Neural cell (in vitro differentiated cells): ENCODE data around the gene PACS2.

Experiments
- CTCF ChIP-seq: fragments of 450-650 bp; IDR thresholded peaks from 2 replicates; pipeline ENCODE4 v1.5.1; 2014; ENCODE audit warnings: antibody characterized with exemption, mild to moderate bottlenecking, moderate library complexity; ENCODE audit not compliant: poor library complexity, severe bottlenecking
- EP300 ChIP-seq: fragments of 450-650 bp; conservative IDR thresholded peaks from 2 replicates; pipeline ENCODE4 v1.6.1; 2014; ENCODE audit warnings: antibody characterized with exemption, mild to moderate bottlenecking, moderate library complexity; ENCODE audit not compliant: poor library complexity, severe bottlenecking
- EZH2 ChIP-seq: fragments of 200-600, 300-800 bp; shearing (Covaris generic), sonication (generic); IDR thresholded peaks from 2 replicates; pipeline ENCODE4 v1.6.1; 2014; ENCODE audit warnings: antibody characterized with exemption, low read length, borderline replicate concordance, mild to moderate bottlenecking; ENCODE audit not compliant: insufficient read depth, poor library complexity, severe bottlenecking
- POLR2AphosphoS5 ChIP-seq: IDR thresholded peaks from 2 replicates; pipeline ENCODE4 v1.6.1; 2012
- RAD21 ChIP-seq: fragments of 450-650 bp; conservative IDR thresholded peaks from 2 replicates; pipeline ENCODE4 v1.6.1; 2014; ENCODE audit warnings: antibody characterized with exemption, mild to moderate bottlenecking, moderate library complexity
- REST ChIP-seq: IDR thresholded peaks from 2 replicates; pipeline ENCODE4 v1.6.1; 2012; ENCODE audit warnings: borderline replicate concordance
- SMC3 ChIP-seq: fragments of 450-650 bp; conservative IDR thresholded peaks from 2 replicates; pipeline ENCODE4 v1.6.1; 2014; ENCODE audit warnings: antibody characterized with exemption, mild to moderate bottlenecking, moderate library complexity; ENCODE audit not compliant: poor library complexity
- TAF1 ChIP-seq: IDR thresholded peaks from 2 replicates; pipeline ENCODE4 v1.6.1; 2012; ENCODE audit warnings: low read depth

- TF ChIP-seq POLR2AphosphoS5 = no peak
- no peak for TF ChIP-seq CTCF
- TF ChIP-seq REST = no peak
- no peak for TF ChIP-seq RAD21
- no peak for TF ChIP-seq TAF1
- no peak for TF ChIP-seq EZH2
- no peak for TF ChIP-seq SMC3
- TF ChIP-seq EP300 = no peak
These were observed 36.9 kb downstream of the PACS2 start for GRCh38 chr14:105351410-105351809.
